Mesendoderm (in vitro differentiated cells): ENCODE results near the gene ALKBH7.
"Not testable (repeated sequence)": the region's sequence is repeated elsewhere in the genome, so short reads cannot be mapped to it uniquely, and the experiment has no call there.

Experiments
- DNase-seq: peaks from one replicate; pipeline ENCODE4 v3.0.0; 2013
- H2AK5ac ChIP-seq: 2 replicates; pipeline ENCODE4 v1.6.1; 2013; ENCODE audit warnings: low read length, inconsistent platforms
- H2BK120ac ChIP-seq: 2 replicates; pipeline ENCODE4 v1.6.1; 2013; ENCODE audit warnings: low read depth, mild to moderate bottlenecking, low read length, moderate library complexity, mixed read lengths
- H2BK15ac ChIP-seq: replicated peaks from 2 replicates; pipeline ENCODE4 v1.6.1; 2013; ENCODE audit warnings: low read depth, mild to moderate bottlenecking, moderate library complexity
- H2BK5ac ChIP-seq: 2 replicates; pipeline ENCODE4 v1.6.1; 2013; ENCODE audit warnings: low read length, inconsistent platforms
- H3K18ac ChIP-seq: 2 replicates; pipeline ENCODE4 v1.6.1; 2013; ENCODE audit warnings: mild to moderate bottlenecking, low read length, mixed read lengths
- H3K23ac ChIP-seq: one replicate; pipeline ENCODE4 v1.6.1; 2013; ENCODE audit warnings: low read length
- H3K27ac ChIP-seq: 2 replicates; pipeline ENCODE4 v1.5.1; 2013; ENCODE audit warnings: low read depth, mild to moderate bottlenecking, inconsistent platforms, low read length, moderate library complexity
- H3K27me3 ChIP-seq: 2 replicates; pipeline ENCODE4 v1.6.1; 2013; ENCODE audit warnings: low read length, control low read depth, mild to moderate bottlenecking, inconsistent platforms; ENCODE audit not compliant: insufficient read depth, poor library complexity
- H3K36me3 ChIP-seq: 2 replicates; pipeline ENCODE4 v1.6.1; 2013; ENCODE audit warnings: low read length, inconsistent platforms; ENCODE audit not compliant: control insufficient read depth, insufficient read depth
- H3K4ac ChIP-seq: one replicate; pipeline ENCODE4 v1.6.1; 2013; ENCODE audit warnings: low read depth, mild to moderate bottlenecking, low read length, moderate library complexity
- H3K4me1 ChIP-seq: 2 replicates; pipeline ENCODE4 v1.6.1; 2013; ENCODE audit warnings: low read depth, low read length, inconsistent platforms; ENCODE audit not compliant: control insufficient read depth
- H3K4me2 ChIP-seq: 2 replicates; pipeline ENCODE4 v1.6.1; 2013; ENCODE audit warnings: low read length
- H3K4me3 ChIP-seq: 2 replicates; pipeline ENCODE4 v1.5.1; 2013; ENCODE audit warnings: mild to moderate bottlenecking, low read length
- H3K56ac ChIP-seq: one replicate; pipeline ENCODE4 v1.6.1; 2013; ENCODE audit warnings: low read length
- H3K79me1 ChIP-seq: 2 replicates; pipeline ENCODE4 v1.6.1; 2013; ENCODE audit warnings: low read length, inconsistent platforms
- H3K79me2 ChIP-seq: 2 replicates; pipeline ENCODE4 v1.6.1; 2013; ENCODE audit warnings: mild to moderate bottlenecking, low read length; ENCODE audit not compliant: control insufficient read depth, insufficient read depth
- H3K9ac ChIP-seq: 2 replicates; pipeline ENCODE4 v1.6.1; 2013; ENCODE audit warnings: low read length, inconsistent platforms
- H4K5ac ChIP-seq: one replicate; pipeline ENCODE4 v1.6.1; 2013; ENCODE audit warnings: low read length
- H4K8ac ChIP-seq: one replicate; pipeline ENCODE4 v1.6.1; 2013; ENCODE audit warnings: low read depth, mild to moderate bottlenecking, control low read depth, low read length, moderate library complexity
- WGBS: extraction: QIAGEN DNeasy Blood & Tissue Kit; methylation state at CpG from one replicate; pipeline ENCODE4 v1.1.7; 2013; ENCODE audit warnings: low lambda C conversion rate, missing lambda C conversion rate; ENCODE audit not compliant: insufficient coverage; ENCODE audit errors: extremely low coverage; 5-methylcytosine and 5-hydroxymethylcytosine counted together

The ALKBH7 gene

DNA sequence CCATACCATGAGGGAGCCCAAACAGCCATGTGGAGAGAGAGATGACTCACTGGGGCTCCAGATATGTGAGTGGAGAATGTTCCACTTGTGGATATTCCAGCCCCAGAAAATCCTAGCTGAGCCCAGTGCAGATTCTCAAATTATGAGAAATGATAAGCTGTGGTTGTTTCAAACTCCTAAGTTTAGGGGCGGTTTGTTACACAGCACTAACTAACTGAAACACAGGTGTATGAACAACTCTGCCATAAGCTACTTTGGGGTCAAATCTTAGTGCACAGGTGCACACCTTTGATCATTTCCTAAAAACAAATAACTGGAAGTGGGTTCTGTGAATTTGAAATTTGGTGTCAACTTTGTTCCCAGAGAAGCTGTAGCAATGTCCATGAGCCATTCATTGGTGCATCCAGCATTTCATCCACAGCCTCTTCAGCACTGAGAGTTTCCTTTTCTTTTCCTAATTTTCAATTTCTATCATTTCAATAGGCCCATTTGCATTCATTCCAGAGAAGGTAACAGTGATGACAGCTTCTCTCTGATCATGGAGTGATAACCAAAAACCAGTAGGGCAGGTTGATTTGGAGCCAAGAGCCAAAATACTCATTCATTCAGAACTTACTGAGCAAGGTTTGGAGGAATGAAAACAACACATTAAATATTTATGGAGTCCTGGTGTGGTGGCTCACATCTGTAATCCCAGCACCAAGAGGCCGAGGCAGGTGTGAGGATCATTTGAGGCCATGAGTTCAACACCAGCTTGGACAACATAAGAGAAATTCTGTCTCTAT lies 20.0 kb upstream of the ALKBH7 start:
- DNase-seq = no peak
- Histone ChIP-seq H2BK120ac (no peak overlapping the region), H3K79me1 (no peaks in the 10 kb centered on the region), H2BK5ac (no peak overlapping the region), H2AK5ac (no peak overlapping the region), H3K36me3 (no peaks in the 10 kb centered on the region), H4K8ac (no peak overlapping the region), H3K79me2 (no peaks in the 10 kb centered on the region), H3K23ac (no peak overlapping the region), H3K27ac (no peak overlapping the region), H3K4ac (no peak overlapping the region), H3K4me3 (no peak overlapping the region), H3K56ac (no peak overlapping the region), H3K18ac (no peak overlapping the region), H3K27me3 (no peaks in the 10 kb centered on the region), H2BK15ac (no peak overlapping the region), H4K5ac (no peak overlapping the region), H3K9ac (no peak overlapping the region), H3K4me1 (no peaks in the 10 kb centered on the region), H3K4me2 (no peak overlapping the region)
- WGBS = no CpG with 5 or more reads among the region's 2 CpGs

DNA sequence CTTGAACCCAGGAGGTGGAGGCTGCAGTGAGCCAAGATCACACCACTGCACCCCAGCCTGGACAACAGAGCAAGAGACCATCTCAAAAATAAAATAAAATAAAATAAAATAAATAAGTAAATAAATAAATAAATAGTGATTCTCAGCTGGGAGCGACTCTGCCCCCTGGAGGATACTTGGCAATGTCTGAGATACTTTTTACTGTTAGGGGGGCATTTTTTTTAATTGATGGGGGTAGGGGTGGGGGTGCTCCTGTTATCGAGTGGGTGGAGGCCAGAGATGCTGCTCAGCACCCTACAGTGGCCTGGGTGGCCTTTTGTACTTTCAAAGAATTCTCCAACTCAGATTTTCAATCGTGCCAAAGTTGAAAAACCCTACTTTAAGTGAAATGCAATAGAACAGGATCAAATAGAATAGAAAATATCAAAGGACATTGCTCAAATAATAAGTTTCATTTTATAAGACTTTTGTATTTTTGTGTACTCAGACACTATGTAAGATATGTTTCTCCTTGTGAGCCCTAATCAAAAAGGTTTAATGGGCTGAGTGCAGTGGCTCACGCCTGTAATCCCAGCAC lies 18.4 kb upstream of the ALKBH7 start:
- H4K5ac ChIP-seq = no peak overlapping the region
- no peak overlapping the region for H3K4ac ChIP-seq
- no peak for DNase-seq
- H2AK5ac ChIP-seq = no peak overlapping the region
- no peaks in the 10 kb centered on the region for H3K79me1 ChIP-seq
- no peak overlapping the region for H3K18ac ChIP-seq
- no peaks in the 10 kb centered on the region for H3K4me1 ChIP-seq
- no peak overlapping the region for H3K4me3 ChIP-seq
- H2BK5ac ChIP-seq = no peak overlapping the region
- H2BK15ac ChIP-seq = no peak overlapping the region
- no peaks in the 10 kb centered on the region for H3K79me2 ChIP-seq
- no peak overlapping the region for H3K56ac ChIP-seq
- H3K23ac ChIP-seq = no peak overlapping the region
- H2BK120ac ChIP-seq = no peak overlapping the region
- H3K4me2 ChIP-seq = no peak overlapping the region
- H4K8ac ChIP-seq = no peak overlapping the region
- H3K27me3 ChIP-seq = no peaks in the 10 kb centered on the region
- no peak overlapping the region for H3K9ac ChIP-seq
- no peaks in the 10 kb centered on the region for H3K36me3 ChIP-seq
- no CpG with 5 or more reads among the region's 4 CpGs for WGBS
- no peak overlapping the region for H3K27ac ChIP-seq

DNA sequence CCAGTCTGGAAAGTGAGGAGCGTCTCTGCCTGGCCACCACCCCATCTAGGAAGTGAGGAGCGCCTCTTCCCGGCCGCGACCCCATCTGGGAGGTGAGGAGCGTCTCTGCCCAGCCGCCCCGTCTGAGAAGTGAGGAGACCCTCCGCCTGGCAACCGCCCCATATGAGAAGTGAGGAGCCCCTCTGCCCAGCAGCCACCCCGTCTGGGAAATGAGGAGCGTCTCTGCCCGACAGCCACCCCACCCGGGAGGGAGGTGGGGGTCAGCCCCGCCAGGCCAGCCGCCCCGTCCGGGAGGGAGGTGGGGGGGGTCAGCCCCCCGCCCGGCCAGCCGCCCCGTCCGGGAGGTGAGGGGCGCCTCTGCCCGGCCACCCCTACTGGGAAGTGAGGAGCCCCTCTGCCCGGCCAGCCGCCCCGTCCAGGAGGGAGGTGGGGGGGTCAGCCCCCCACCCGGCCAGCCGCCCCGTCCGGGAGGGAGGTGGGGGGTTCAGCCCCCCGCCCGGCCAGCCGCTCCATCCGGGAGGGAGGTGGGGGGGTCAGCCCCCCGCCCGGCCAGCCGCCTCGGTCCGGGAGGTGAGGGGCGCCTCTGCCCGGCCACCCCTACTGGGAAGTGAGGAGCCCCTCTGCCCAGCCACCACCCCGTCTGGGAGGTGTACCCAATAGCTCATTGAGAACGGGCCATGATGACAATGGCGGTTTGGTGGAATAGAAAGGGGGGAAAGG lies 17.1 kb upstream of the ALKBH7 start:
- H2BK5ac ChIP-seq, H2BK15ac ChIP-seq, H4K8ac ChIP-seq, H4K5ac ChIP-seq, H3K27ac ChIP-seq, H3K4ac ChIP-seq, DNase-seq, H3K18ac ChIP-seq, H3K36me3 ChIP-seq, H3K27me3 ChIP-seq, H3K56ac ChIP-seq, H3K4me1 ChIP-seq, H3K79me2 ChIP-seq, H3K9ac ChIP-seq, H3K4me3 ChIP-seq, H3K23ac ChIP-seq, H2AK5ac ChIP-seq, H3K4me2 ChIP-seq, H2BK120ac ChIP-seq, H3K79me1 ChIP-seq: not testable (repeated sequence)
- no CpG with 5 or more reads among the region's 46 CpGs for WGBS

DNA sequence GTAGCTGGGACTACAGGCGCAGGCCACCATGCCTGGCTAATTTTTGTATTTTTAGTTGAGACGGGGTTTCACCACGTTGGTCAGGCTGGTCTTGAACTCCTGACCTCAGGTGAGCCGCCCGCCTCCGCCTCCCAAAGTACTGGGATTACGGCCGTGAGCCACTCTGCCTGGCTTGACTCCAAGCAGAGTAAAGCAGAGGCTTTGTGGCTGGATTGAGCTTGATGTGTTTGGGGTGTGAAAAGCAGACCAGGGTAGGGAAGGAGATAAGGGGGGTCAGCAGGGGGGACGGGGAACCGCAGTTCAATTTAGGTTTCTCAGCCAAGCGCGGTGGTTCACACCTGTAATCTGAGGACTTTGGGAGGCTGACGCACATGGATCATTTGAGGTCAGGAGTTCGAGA lies 15.4 kb upstream of the ALKBH7 start:
- H4K8ac ChIP-seq = no peak overlapping the region
- no peaks in the 10 kb centered on the region for H3K79me1 ChIP-seq
- no peak overlapping the region for H3K9ac ChIP-seq
- H3K4me2 ChIP-seq = no peak overlapping the region
- H3K56ac ChIP-seq = no peak overlapping the region
- no peak overlapping the region for H4K5ac ChIP-seq
- H3K27ac ChIP-seq = no peak overlapping the region
- H2BK120ac ChIP-seq = no peak overlapping the region
- no peaks in the 10 kb centered on the region for H3K79me2 ChIP-seq
- H2BK5ac ChIP-seq = no peak overlapping the region
- no peak overlapping the region for H3K4ac ChIP-seq
- H3K23ac ChIP-seq = no peak overlapping the region
- no peaks in the 10 kb centered on the region for H3K36me3 ChIP-seq
- DNase-seq = no peak
- no CpG with 5 or more reads among the region's 14 CpGs for WGBS
- no peaks in the 10 kb centered on the region for H3K27me3 ChIP-seq
- H2BK15ac ChIP-seq = no peak overlapping the region
- H3K4me1 ChIP-seq = no peaks in the 10 kb centered on the region
- no peak overlapping the region for H3K18ac ChIP-seq
- no peak overlapping the region for H2AK5ac ChIP-seq
- H3K4me3 ChIP-seq = no peak overlapping the region

DNA sequence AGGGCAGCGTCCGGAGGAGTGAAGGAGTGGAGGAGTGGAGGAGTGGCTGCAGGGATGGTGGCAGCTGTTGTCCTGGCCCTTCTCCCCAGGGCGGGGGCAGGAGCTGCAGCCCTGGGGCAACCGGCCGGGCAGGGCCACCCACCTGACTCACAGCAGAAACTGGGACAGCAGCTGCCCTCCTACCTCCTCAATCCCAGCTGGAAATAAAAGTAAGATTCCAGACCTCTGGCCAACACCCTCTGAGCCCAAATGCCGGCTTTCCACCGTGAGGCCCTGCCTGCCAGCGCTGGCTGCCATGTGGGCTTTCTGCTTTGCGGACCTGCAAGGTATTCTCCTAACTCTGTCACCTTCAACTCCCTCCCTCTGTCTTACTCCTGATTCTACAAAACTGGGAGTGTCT lies 14.6 kb upstream of the ALKBH7 start:
- WGBS = no CpG with 5 or more reads among the region's 9 CpGs
- H3K27me3 ChIP-seq = no peaks in the 10 kb centered on the region

More for the DNA sequence above, 14.6 kb upstream of the ALKBH7 start:
- Histone ChIP-seq H3K4me1 (no peaks in the 10 kb centered on the region), H3K79me2 (no peaks in the 10 kb centered on the region), H3K9ac (no peak overlapping the region), H3K27ac (no peak overlapping the region), H4K8ac (no peak overlapping the region), H4K5ac (no peak overlapping the region), H2BK120ac (no peak overlapping the region), H3K36me3 (no peaks in the 10 kb centered on the region), H2BK5ac (no peak overlapping the region), H3K4ac (no peak overlapping the region), H3K4me2 (no peak overlapping the region), H3K23ac (no peak overlapping the region), H3K79me1 (no peaks in the 10 kb centered on the region), H2AK5ac (no peak overlapping the region), H3K56ac (no peak overlapping the region), H3K4me3 (no peak overlapping the region), H3K18ac (no peak overlapping the region), H2BK15ac (no peak overlapping the region)
- DNase-seq = no peak
